Tibial artery (tissue), 4 donors: ENCODE data around the gene PRDM16.

ENCODE experiments used
- DNase-seq, 2 donors: peaks; one replicate each; pipeline ENCODE4 v3.0.0-alpha.2; 2019
- H3K27ac ChIP-seq, 2 donors: fragments of 200-600 bp; sonication (generic) in 1 of 2; 1 replicate in 1 of 2; 2 replicates in 1 of 2; pipeline ENCODE4 v1.5.1; 2018 to 2019; ENCODE audit warnings: mild to moderate bottlenecking in 1 of 2
- H3K27me3 ChIP-seq, 2 donors: fragments of 200-600 bp; sonication (generic) in 1 of 2; one replicate each; pipeline versions ENCODE4 v1.5.1 to v1.6.0; 2016 to 2019
- H3K36me3 ChIP-seq, 3 donors: fragments of 200-600 bp; sonication (generic) in 2 of 3; one replicate each; pipeline ENCODE4 v1.5.1; 2016 to 2019; ENCODE audit warnings: mild to moderate bottlenecking in 2 of 3
- H3K4me1 ChIP-seq, 4 donors: fragments of 200-600 bp; sonication (generic) in 2 of 4; 1 replicate in 3 of 4; 2 replicates in 1 of 4; pipeline ENCODE4 v1.5.1; 2016 to 2019
- H3K4me3 ChIP-seq, 2 donors: fragments of 200-600 bp; sonication (generic) in 1 of 2; 1 replicate in 1 of 2; 2 replicates in 1 of 2; pipeline ENCODE4 v1.5.1; 2018 to 2019; ENCODE audit warnings: mild to moderate bottlenecking in 2 of 2
- H3K9me3 ChIP-seq, 3 donors: fragments of 200-600 bp; sonication (generic) in 1 of 3; one replicate each; pipeline ENCODE4 v1.5.1; 2016 to 2019
- CTCF ChIP-seq, 2 experiments: fragments of 200-600 bp in 1 of 2; fragments of 450-650 bp in 1 of 2; IDR thresholded peaks; one replicate each; pipeline ENCODE4 v1.5.1; 2017 to 2019; ENCODE audit warnings: antibody characterized with exemption in 2 of 2, mild to moderate bottlenecking in 1 of 2, moderate library complexity in 1 of 2
- intact Hi-C: fragments of 100-400 bp; cut with DNase I; formaldehyde crosslinking; loops from one replicate; pipeline ENCODE4 v1.15.0; 2023; ENCODE audit warnings: low total_unique reads

PRDM16 gene

DNA sequence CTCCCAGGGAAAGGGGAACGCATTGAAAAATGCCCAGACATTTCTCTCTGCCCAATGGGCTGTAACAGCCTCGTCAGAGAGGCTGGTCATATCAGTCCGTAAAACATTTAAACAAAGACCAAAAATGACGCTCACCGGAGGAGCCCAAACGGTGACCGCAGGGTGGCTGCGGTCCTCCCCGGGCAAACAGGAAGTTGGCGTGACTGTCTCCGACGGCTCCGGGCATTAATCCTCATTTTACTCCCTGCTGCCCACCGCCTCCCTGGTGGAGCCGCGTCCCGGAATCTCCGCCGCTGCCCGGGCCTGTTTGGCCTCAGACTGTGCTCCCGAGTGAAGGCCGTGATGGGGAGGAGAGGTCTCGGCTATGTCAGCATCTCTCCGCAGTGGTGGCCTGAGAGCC lies 9.9 kb downstream of the PRDM16 start:
- peak overlapping the region; percentile 98 to 100 for H3K27ac ChIP-seq
- intact Hi-C loops = loop anchor here (5.0 kb wide), 1 partner anchor 33 kb away; no protein-coding TSS in a partner anchor
- no peaks in the 10 kb centered on the region for H3K9me3 ChIP-seq
- H3K4me3 ChIP-seq = peak overlapping the region; percentile 31 to 33
- H3K27me3 ChIP-seq = no peaks in the 10 kb centered on the region
- peaks cover 0 to 100% (median 84%) of the 10 kb centered on the region in 4 donors for H3K4me1 ChIP-seq
- no peak for DNase-seq
- no peak for TF ChIP-seq CTCF (IDR thresholded peaks at IDR 0.05)
- no peaks in the 10 kb centered on the region for H3K36me3 ChIP-seq

GRCh38 chr1:3079381-3080052 lies 10.5 kb downstream of the PRDM16 start:
- DNase-seq = no peak
- no peak for TF ChIP-seq CTCF (IDR thresholded peaks at IDR 0.05)
- Histone ChIP-seq H3K27me3 (no peaks in the 10 kb centered on the region), H3K36me3 (no peaks in the 10 kb centered on the region), H3K4me1 (peaks cover 0 to 100% (median 84%) of the 10 kb centered on the region in 4 donors), H3K27ac (peak overlapping the region; percentile 98 to 100), H3K9me3 (no peaks in the 10 kb centered on the region), H3K4me3 (peak overlapping the region; percentile 31 to 33)
- intact Hi-C loops = loop anchor here (5.0 kb wide), 1 partner anchor 33 kb away; no protein-coding TSS in a partner anchor

DNA sequence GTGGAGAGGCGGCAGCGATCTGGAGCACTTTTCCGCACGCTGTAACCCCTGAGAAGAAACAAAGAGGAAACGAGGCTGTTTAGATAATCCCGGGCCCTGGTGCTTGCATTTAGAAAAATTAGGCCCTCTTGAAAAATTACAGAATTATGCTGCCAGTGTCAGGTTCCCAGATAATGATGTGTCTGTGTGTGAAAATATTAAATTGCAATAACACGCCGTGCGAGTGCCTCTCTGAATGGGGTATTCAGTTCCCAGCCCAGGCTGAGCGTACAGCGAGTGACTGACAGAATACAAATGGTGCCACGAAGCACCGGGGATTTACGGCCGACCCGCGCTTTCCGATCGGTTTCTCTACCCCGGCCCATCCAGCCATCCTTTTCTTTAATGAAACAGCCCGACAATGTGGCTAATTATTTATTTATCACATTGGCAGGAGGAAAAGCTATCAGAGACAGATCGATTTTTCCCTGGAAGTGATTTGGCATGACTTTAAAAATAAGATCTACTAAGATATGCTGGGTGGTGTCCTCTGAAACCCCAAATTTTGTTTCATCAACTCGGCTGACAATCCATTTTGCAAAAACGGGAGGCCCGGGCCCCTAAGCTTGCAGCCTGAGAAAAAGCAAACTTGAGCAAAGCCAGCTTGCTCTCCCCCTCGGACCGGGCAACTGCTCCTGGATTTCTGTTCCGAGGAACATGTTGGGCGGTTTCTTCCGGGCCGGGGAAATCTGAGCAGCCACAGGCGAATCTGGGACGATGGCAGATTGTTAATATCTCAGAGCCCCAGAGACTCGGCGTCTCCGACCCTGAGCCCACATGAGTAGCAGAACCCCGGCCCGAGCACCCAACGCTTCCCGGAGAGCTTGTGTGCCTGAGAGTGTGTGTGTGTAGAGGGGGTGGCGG lies 11.3 kb downstream of the PRDM16 start:
- Histone ChIP-seq H3K4me3 (no peak overlapping the region), H3K36me3 (no peaks in the 10 kb centered on the region), H3K27ac (peak overlapping the region; percentile 98 to 100)

DNA sequence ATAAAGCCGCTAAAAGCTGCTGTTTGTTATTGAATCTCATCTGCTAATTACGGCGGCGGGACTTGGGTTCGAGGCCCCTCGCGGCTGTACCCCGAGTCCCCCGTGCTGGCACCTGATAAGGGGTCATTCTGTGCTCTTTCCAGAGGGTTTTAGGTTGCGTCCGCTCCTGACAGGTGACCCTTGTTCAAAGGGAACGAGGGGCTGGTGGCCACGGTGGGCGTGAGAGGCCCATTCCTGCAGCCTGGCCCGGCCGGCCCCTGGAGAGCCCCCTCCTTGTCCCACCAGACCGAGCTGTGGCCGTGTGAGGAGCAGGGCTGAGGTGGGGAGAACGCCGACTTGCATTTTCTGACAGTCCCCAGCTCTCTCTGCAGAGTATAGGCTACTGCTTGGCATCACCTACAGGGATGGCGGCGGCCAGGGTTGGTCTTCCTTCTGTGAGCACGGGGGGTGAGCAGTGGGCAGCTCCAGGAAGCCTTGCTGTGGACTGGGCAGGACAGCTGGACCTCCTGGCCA lies 12.2 kb downstream of the PRDM16 start:
- Histone ChIP-seq H3K27me3 (no peaks in the 10 kb centered on the region), H3K27ac (peak overlapping the region in 1 of 2 donors; percentile 98), H3K4me3 (no peak overlapping the region), H3K36me3 (no peaks in the 10 kb centered on the region), H3K4me1 (peaks cover 0 to 100% (median 76%) of the 10 kb centered on the region in 4 donors), H3K9me3 (no peaks in the 10 kb centered on the region)
- intact Hi-C loops = no loop called here
- DNase-seq = no peak
- TF ChIP-seq CTCF (IDR thresholded peaks at IDR 0.05) = no peak

More for the DNA sequence above, 11.3 kb downstream of the PRDM16 start:
- DNase-seq = no peak
- Histone ChIP-seq H3K4me1 (peaks cover 0 to 100% (median 82%) of the 10 kb centered on the region in 4 donors), H3K9me3 (no peaks in the 10 kb centered on the region), H3K27me3 (no peaks in the 10 kb centered on the region)
- intact Hi-C loops = no loop called here
- no peak for TF ChIP-seq CTCF (IDR thresholded peaks at IDR 0.05)

DNA sequence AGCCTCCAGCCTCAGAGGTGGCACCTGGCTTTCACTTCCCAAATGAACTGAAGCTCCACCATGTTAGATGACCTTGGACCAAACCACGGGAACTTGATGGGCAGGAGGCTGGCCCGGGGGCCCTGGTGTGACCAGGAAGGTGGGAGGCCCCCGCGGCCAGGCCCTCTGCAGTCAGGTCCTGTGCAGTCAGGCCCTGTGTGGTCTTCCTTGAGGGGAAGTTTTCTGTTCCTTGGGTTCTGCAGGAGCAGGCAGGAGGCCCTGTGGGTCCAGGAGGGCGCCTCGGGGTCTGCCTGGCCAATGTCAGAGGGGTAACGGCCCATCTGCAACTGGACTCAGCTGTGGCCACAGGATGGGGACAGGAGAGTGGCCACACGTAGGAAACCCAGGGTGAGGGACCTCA lies 13.0 kb downstream of the PRDM16 start:
- Histone ChIP-seq H3K4me1 (peaks cover 0 to 99% (median 71%) of the 10 kb centered on the region in 4 donors), H3K9me3 (no peaks in the 10 kb centered on the region), H3K27me3 (no peaks in the 10 kb centered on the region), H3K36me3 (no peaks in the 10 kb centered on the region), H3K27ac (peak overlapping the region in 1 of 2 donors; percentile 56), H3K4me3 (no peak overlapping the region)
- DNase-seq = no peak
- intact Hi-C loops = no loop called here
- no peak for TF ChIP-seq CTCF (IDR thresholded peaks at IDR 0.05)
